WTC11 (cell line): ENCODE data around the gene CLASP1. TPM values are rescaled to one million over a fixed set of nuclear protein-coding genes. Genes with fewer than 3 reads are reported as not detected.

Experiments used
- ATF1 ChIP-seq: sonication (generic); formaldehyde crosslinking; IDR thresholded peaks from 2 replicates; pipeline ENCODE4 v1.8.1; 2023; ENCODE audit warnings: mild to moderate bottlenecking, moderate library complexity, missing genetic modification reagents
- E2F5 ChIP-seq: sonication (generic); formaldehyde crosslinking; IDR thresholded peaks from 2 replicates; pipeline ENCODE4 v1.8.1; 2022; ENCODE audit warnings: mild to moderate bottlenecking, moderate library complexity, missing genetic modification reagents
- ELF4 ChIP-seq: sonication (generic); formaldehyde crosslinking; IDR thresholded peaks from 2 replicates; pipeline ENCODE4 v1.8.1; 2022; ENCODE audit warnings: low read depth, mild to moderate bottlenecking, moderate library complexity, missing genetic modification reagents
- GABPB1 ChIP-seq: sonication (generic); formaldehyde crosslinking; IDR thresholded peaks from 2 replicates; pipeline ENCODE4 v1.8.1; 2023; ENCODE audit warnings: mild to moderate bottlenecking, missing genetic modification reagents
- GTF2I ChIP-seq: fragments of 250-450 bp; sonication (Bioruptor Pico); conservative IDR thresholded peaks from 2 replicates; pipeline ENCODE4 v1.4.0; 2021; ENCODE audit warnings: mild to moderate bottlenecking
- HMGA2 ChIP-seq: fragments of 250-450 bp; sonication (Bioruptor Pico); IDR thresholded peaks from 2 replicates; pipeline ENCODE4 v1.4.0; 2021; ENCODE audit warnings: mild to moderate bottlenecking, moderate library complexity
- JAZF1 ChIP-seq: fragments of 250-450 bp; sonication (Bioruptor Pico); IDR thresholded peaks from 2 replicates; pipeline ENCODE4 v1.9.0; 2021; ENCODE audit warnings: moderate library complexity, mild to moderate bottlenecking, inconsistent platforms
- KAT7 ChIP-seq: sonication (generic); formaldehyde crosslinking; IDR thresholded peaks from 2 replicates; pipeline ENCODE4 v1.8.1; 2023; ENCODE audit warnings: missing genetic modification reagents, mild to moderate bottlenecking, borderline replicate concordance
- MAX ChIP-seq: sonication (generic); formaldehyde crosslinking; IDR thresholded peaks from 2 replicates; pipeline ENCODE4 v1.8.0; 2022; ENCODE audit warnings: mild to moderate bottlenecking, missing genetic modification reagents
- NFE2L1 ChIP-seq: sonication (generic); formaldehyde crosslinking; IDR thresholded peaks from 2 replicates; pipeline ENCODE4 v1.8.1; 2023; ENCODE audit warnings: missing genetic modification reagents
- NR1H2 ChIP-seq: sonication (generic); formaldehyde crosslinking; IDR thresholded peaks from 2 replicates; pipeline ENCODE4 v1.9.0; 2021; ENCODE audit warnings: mild to moderate bottlenecking, moderate library complexity, missing genetic modification reagents
- SOX15 ChIP-seq: fragments of 250-450 bp; sonication (Bioruptor Pico); IDR thresholded peaks from 2 replicates; pipeline ENCODE4 v1.9.0; 2021; ENCODE audit warnings: mild to moderate bottlenecking
- ZNF121 ChIP-seq: sonication (generic); formaldehyde crosslinking; IDR thresholded peaks from 2 replicates; pipeline ENCODE4 v1.8.0; 2023; ENCODE audit warnings: missing genetic modification reagents
- ZNF138 ChIP-seq: sonication (generic); formaldehyde crosslinking; conservative IDR thresholded peaks from 2 replicates; pipeline ENCODE4 v1.8.1; 2022; ENCODE audit warnings: mild to moderate bottlenecking, moderate library complexity, missing genetic modification reagents
- ZNF232 ChIP-seq: sonication (generic); formaldehyde crosslinking; IDR thresholded peaks from 2 replicates; pipeline ENCODE4 v1.8.0; 2022; ENCODE audit warnings: mild to moderate bottlenecking, missing genetic modification reagents
- ZNF263 ChIP-seq: sonication (generic); formaldehyde crosslinking; IDR thresholded peaks from 2 replicates; pipeline ENCODE4 v1.8.1; 2022; ENCODE audit warnings: low read depth, mild to moderate bottlenecking, moderate library complexity, missing genetic modification reagents
- ZNF416 ChIP-seq: fragments of 250-450 bp; sonication (Bioruptor Pico); IDR thresholded peaks from 2 replicates; pipeline ENCODE4 v1.9.0; 2021; ENCODE audit warnings: mild to moderate bottlenecking, inconsistent platforms
- ZNF532 ChIP-seq: fragments of 250-450 bp; sonication (Bioruptor Pico); IDR thresholded peaks from 2 replicates; pipeline ENCODE4 v1.9.0; 2021; ENCODE audit warnings: mild to moderate bottlenecking, borderline replicate concordance
- total RNA-seq: library from RNA; stranded (reverse); gene quantifications from 3 replicates; pipeline ENCODE4 v1.2.3, GENCODE V29; 2021
- TF ChIP-seq, protein P1 (sequence below): sonication (generic); formaldehyde crosslinking; conservative IDR thresholded peaks from 2 replicates; pipeline ENCODE4 v1.8.1; 2022; ENCODE audit warnings: mild to moderate bottlenecking, missing genetic modification reagents
- TF ChIP-seq, protein P2 (sequence below): sonication (generic); formaldehyde crosslinking; IDR thresholded peaks from 2 replicates; pipeline ENCODE4 v1.8.0; 2022; ENCODE audit warnings: mild to moderate bottlenecking, missing genetic modification reagents
- TF ChIP-seq, protein P3 (sequence below): sonication (generic); formaldehyde crosslinking; IDR thresholded peaks from 2 replicates; pipeline ENCODE4 v1.8.1; 2023; ENCODE audit warnings: mild to moderate bottlenecking, missing genetic modification reagents, moderate library complexity
- TF ChIP-seq, protein P4 (sequence below): sonication (generic); formaldehyde crosslinking; IDR thresholded peaks from 2 replicates; pipeline ENCODE4 v1.8.1; 2023; ENCODE audit warnings: mild to moderate bottlenecking, missing genetic modification reagents
- TF ChIP-seq, protein P5 (sequence below): sonication (generic); formaldehyde crosslinking; IDR thresholded peaks from 2 replicates; pipeline ENCODE4 v1.8.1; 2022; ENCODE audit warnings: missing genetic modification reagents, borderline replicate concordance
- TF ChIP-seq, protein P6 (sequence below): sonication (generic); formaldehyde crosslinking; IDR thresholded peaks from 2 replicates; pipeline ENCODE4 v1.8.1; 2023; ENCODE audit warnings: mild to moderate bottlenecking, moderate library complexity, missing genetic modification reagents

The CLASP1 gene
- total RNA-seq, 1 experiment from 2014 or later = 50.0 TPM

DNA sequence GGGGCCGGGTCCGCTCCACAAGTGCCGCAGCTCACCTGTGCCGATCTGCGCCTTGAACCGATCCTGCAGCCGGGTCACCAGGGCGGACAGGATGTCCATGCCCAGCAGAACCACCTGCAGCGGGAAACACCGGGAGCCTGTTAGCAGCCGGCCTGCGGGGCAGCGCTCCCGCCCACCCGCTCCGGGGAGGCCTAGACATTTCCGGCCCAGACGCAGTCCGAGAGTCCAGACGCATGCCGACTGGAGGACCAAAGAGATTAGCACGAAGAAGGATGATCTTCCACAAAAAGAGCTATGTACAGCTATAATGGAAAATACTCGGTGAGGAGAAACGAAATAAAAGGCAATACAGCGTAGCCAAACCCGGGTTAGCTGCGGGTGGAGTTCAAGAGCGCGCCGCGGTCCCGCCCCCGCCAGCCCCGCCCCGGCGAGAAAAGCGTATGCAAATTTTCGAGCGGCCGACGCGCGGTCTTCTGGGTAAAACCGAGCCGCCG, 119.0 kb downstream of the CLASP1 start (continued):
- TF ChIP-seq ATF1 (CRISPR knock-in tag) (no peak), NR1H2 (CRISPR knock-in tag) (no peak), JAZF1 (no peak), ZNF138 (CRISPR knock-in tag) (no peak), ZNF121 (CRISPR knock-in tag) (no peak), NFE2L1 (CRISPR knock-in tag) (peak; percentile 77), GTF2I (no peak), HMGA2 (CRISPR knock-in tag) (no peak), ELF4 (no peak), ZNF532 (CRISPR knock-in tag) (no peak), ZNF416 (CRISPR knock-in tag) (0 out of 2 replicates have a peak, but pooled peaks have one; percentile 77), GABPB1 (CRISPR knock-in tag) (peak; percentile 32; the same call in 1 of the 2 replicates), E2F5 (CRISPR knock-in tag) (peak; percentile 58; the same call in 1 of the 2 replicates), SOX15 (CRISPR knock-in tag) (no peak), ZNF263 (CRISPR knock-in tag) (no peak), ZNF232 (CRISPR knock-in tag) (peak; percentile 44), KAT7 (CRISPR knock-in tag) (no peak), MAX (peak; percentile 60; the same call in 1 of the 2 replicates)
- TF ChIP-seq, protein P1, sequence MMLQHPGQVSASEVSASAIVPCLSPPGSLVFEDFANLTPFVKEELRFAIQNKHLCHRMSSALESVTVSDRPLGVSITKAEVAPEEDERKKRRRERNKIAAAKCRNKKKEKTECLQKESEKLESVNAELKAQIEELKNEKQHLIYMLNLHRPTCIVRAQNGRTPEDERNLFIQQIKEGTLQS (CRISPR knock-in tag) = no peak
- TF ChIP-seq, protein P2, sequence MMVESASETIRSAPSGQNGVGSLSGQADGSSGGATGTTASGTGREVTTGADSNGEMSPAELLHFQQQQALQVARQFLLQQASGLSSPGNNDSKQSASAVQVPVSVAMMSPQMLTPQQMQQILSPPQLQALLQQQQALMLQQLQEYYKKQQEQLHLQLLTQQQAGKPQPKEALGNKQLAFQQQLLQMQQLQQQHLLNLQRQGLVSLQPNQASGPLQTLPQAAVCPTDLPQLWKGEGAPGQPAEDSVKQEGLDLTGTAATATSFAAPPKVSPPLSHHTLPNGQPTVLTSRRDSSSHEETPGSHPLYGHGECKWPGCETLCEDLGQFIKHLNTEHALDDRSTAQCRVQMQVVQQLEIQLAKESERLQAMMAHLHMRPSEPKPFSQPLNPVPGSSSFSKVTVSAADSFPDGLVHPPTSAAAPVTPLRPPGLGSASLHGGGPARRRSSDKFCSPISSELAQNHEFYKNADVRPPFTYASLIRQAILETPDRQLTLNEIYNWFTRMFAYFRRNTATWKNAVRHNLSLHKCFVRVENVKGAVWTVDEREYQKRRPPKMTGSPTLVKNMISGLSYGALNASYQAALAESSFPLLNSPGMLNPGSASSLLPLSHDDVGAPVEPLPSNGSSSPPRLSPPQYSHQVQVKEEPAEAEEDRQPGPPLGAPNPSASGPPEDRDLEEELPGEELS (CRISPR knock-in tag) = no peak
- TF ChIP-seq, protein P3, sequence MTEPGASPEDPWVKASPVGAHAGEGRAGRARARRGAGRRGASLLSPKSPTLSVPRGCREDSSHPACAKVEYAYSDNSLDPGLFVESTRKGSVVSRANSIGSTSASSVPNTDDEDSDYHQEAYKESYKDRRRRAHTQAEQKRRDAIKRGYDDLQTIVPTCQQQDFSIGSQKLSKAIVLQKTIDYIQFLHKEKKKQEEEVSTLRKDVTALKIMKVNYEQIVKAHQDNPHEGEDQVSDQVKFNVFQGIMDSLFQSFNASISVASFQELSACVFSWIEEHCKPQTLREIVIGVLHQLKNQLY (CRISPR knock-in tag) = no peak
- TF ChIP-seq, protein P4, sequence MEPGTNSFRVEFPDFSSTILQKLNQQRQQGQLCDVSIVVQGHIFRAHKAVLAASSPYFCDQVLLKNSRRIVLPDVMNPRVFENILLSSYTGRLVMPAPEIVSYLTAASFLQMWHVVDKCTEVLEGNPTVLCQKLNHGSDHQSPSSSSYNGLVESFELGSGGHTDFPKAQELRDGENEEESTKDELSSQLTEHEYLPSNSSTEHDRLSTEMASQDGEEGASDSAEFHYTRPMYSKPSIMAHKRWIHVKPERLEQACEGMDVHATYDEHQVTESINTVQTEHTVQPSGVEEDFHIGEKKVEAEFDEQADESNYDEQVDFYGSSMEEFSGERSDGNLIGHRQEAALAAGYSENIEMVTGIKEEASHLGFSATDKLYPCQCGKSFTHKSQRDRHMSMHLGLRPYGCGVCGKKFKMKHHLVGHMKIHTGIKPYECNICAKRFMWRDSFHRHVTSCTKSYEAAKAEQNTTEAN (CRISPR knock-in tag) = no peak
- TF ChIP-seq, protein P5, sequence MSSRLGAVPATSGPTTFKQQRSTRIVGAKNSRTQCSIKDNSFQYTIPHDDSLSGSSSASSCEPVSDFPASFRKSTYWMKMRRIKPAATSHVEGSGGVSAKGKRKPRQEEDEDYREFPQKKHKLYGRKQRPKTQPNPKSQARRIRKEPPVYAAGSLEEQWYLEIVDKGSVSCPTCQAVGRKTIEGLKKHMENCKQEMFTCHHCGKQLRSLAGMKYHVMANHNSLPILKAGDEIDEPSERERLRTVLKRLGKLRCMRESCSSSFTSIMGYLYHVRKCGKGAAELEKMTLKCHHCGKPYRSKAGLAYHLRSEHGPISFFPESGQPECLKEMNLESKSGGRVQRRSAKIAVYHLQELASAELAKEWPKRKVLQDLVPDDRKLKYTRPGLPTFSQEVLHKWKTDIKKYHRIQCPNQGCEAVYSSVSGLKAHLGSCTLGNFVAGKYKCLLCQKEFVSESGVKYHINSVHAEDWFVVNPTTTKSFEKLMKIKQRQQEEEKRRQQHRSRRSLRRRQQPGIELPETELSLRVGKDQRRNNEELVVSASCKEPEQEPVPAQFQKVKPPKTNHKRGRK = peak; percentile 28; the same call in 1 of the 2 replicates
- TF ChIP-seq, protein P6, sequence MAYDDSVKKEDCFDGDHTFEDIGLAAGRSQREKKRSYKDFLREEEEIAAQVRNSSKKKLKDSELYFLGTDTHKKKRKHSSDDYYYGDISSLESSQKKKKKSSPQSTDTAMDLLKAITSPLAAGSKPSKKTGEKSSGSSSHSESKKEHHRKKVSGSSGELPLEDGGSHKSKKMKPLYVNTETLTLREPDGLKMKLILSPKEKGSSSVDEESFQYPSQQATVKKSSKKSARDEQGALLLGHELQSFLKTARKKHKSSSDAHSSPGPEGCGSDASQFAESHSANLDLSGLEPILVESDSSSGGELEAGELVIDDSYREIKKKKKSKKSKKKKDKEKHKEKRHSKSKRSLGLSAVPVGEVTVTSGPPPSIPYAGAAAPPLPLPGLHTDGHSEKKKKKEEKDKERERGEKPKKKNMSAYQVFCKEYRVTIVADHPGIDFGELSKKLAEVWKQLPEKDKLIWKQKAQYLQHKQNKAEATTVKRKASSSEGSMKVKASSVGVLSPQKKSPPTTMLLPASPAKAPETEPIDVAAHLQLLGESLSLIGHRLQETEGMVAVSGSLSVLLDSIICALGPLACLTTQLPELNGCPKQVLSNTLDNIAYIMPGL (CRISPR knock-in tag) = peak; percentile 18; the same call in 1 of the 2 replicates
